NK-92 (cell line): ENCODE results near the gene NCKAP5L.

Experiments used
- DNase-seq: peaks from one replicate; lab custom pipeline; 2025; ENCODE audit not compliant: unreplicated experiment; lab: John Stamatoyannopoulos, UW

The NCKAP5L gene

DNA sequence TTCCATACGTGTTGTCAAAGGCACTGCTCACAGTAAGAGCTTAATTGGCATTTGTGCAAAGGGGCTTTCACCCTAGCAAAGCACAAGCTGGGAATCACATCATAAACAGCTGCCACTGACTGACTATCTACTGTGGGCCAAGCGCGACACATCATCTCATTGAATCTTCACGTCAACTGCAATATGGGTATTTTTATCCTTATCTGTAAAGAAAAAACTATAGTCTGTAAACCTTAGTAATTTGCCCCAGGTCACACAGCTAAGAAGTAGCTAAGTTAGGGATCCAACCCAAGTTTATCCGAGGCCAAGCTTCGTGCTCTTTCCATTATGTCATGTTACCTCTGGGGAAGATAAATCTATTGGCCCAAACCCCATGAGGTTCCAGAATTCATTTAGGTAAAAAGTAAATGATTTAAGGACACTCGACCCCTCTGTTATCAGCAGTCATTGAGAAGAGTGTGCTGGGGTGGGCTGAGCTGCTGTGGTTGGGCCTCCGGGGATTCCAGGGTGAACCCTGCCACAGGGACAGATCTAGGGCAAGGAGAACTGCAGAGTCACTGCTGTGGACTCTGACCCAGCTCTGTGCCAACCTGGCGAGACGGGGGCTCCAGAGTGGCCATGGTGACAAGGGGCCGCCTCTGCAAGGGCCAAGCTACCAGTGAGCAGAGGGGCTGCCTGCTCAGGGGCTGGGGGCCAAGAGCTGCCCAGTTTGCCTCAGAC is 27.6 kb downstream of the NCKAP5L start:
- DNase-seq = no peak

DNA sequence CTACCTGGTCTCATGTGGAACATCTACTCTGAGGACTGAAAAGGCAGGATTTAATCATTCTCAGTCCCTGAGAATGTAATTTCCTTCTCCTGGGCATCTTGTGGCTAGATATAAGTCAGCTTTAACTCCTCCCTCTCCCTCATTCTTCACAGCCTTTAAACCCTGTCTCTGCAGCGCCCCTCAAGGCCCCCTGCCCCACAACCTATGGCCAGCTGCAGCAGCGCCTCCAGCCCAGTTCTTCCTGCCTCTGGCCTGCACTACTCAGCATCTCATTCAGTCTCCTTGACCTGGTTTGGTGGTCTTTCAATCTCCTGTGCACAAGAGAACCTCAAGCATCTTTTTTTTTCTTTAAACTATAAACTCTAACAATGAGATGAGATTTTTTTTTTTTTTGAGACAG is 29.3 kb downstream of the NCKAP5L start:
- DNase-seq = no peak

DNA sequence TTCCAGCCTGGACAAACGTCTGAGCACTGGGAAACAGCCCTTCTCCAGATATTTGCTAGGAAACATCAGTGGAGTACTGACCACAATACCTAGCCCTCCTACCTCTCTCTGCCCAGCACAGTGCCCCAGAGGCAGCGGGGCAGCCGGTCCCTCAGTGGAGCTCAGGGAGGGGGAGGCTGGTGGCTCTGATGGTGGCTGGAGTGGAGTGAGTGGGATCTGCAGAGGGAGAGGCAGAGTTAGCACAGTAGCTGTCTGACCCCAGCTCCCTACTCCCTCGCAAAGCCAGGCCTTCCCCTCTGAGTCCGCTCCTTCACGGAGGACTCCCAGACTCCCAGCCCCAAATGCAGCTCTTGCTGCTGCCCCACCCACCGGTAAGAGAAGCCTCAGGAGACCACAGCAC is 30.0 kb downstream of the NCKAP5L start:
- DNase-seq = no peak

DNA sequence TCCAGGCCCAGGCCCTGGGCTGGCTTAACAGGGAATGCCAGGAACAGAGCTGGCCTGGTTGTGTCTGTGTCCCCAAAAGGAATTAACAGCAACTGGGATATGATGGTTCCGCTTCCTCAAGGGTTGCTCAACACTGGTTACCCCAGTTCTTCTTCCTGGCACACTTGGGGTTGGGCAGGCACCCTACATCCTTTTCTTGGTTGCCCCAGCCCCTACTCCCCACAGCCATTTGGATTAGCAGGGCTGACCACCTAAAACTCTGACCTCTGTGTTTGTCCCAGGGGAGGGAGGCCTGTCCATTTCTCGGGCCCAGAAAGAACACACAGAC is 30.8 kb downstream of the NCKAP5L start:
- no peak for DNase-seq

DNA sequence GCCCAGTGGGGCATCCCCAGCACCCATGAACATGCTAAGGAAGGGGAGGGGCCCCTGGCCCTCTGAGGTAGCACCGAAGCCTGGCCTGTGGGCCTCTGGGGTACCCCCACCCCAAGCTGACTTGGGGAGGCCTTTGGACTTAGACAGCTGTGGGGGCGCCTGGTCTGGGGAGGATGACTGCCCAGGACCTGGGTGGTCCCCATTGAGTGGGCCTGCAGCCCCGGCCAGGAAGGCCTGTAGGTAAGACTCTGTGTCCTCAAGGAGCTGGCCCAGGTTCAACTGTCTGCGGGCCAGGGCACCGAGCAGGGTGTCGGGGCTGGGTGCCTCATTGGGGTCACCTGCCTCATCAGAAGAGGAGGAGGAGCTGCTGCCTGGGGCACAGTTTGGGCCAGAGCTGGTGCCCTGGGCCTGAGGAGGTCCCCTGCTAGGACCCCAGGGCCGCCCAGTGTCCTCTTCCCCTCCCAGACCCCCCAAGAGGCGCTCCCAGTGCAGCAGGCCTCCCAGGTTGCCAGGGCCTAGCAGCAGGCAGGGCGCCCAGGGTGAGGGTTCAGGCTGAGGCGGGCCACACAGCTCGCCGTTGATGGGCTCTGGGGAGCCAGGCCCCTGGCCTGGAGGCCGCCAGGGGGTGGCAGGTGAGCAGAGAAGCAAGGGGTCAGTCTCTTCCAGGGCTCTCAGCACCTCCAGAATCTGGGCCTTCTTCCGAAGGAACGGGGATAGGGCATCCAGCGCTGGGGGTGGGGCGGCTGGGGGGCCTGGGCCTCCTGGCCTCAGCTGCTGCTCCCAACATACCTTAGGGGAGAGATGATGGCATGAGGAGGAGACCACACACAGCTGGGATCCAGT is 31.4 kb downstream of the NCKAP5L start:
- DNase-seq = no peak

DNA sequence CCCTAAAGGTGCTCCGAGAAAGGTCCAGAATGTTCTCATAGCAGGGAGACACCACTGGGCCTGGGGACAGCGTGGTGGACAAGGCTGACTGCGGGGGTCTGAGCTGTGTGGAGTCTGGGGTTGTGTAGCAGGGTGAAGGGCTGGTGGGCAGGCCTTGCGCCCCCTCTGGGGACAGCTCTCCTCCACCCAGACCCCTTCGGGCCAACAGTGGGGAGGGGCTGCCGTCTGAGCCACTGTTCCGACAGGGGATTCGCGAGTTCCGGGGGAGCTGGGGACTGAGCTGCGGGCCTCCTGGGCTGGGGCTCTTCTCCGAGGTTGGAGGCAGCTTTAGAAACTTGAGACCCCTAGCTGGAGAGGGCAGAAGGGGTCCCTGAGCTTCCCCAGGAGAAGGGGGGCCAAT is 32.1 kb downstream of the NCKAP5L start:
- no peak for DNase-seq

DNA sequence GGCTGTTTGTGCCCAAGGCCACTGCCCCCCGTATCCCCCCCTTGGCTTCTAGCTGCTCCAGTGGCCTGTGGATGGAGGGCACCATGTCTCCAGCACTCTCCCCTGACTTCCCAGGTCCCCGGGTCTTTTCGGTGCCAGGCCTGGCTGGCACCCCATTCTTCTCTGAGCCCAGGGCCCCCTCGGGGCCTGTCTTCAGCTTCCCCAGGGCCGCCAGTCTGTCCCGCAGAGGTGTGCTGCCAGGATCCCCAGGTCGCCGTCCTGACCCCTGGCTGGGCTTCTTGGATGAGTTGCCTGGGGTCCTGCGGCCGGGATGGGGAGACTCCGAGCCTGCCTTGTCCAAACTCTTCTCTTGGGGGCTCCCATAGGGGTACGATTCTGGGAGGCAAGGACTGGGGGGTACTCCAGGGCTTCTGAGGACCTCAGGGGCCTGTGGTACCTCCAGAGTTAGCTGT is 32.5 kb downstream of the NCKAP5L start:
- DNase-seq = no peak

DNA sequence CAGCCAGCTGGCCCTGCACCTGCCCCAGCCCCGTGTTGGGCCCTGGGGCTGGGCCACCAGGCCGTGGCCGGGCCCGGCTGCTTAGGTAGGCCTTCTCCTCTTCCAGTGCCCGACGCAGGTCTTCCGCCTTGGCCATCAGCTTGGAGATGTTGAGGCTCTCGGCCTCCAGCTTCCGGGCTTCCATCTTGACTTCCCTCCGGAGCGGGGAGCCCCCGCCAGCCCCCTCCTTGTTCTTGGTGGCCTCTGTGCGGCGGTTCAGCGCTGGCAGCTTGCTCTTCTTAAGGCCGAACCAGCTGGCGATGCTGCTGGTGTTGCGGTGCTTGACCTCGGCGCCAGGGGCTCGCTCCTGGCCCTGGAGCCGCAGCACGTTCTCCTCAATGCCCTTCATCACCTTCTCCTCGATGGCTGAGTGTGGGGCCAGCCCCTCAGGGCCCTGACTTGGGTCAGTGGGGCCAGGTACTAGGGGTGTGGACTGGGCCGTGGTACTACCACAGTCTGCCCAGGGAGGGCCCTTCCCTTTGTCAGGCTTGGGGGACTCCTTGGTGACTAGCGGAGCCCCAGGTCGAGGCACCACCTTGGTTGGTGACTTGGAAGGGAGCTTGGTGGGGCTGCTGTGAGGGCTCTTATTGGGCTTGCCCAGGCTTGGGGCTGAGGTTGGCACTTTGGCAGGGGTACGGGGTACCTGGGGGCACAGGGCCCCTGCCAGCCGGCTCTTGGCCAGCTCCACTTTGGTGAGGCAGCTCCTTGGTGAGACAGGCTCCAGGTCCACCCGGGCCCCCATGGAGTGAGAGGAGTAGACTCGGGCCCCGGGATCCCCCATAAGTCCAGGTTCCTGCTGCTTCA is 33.2 kb downstream of the NCKAP5L start:
- DNase-seq = no peak

DNA sequence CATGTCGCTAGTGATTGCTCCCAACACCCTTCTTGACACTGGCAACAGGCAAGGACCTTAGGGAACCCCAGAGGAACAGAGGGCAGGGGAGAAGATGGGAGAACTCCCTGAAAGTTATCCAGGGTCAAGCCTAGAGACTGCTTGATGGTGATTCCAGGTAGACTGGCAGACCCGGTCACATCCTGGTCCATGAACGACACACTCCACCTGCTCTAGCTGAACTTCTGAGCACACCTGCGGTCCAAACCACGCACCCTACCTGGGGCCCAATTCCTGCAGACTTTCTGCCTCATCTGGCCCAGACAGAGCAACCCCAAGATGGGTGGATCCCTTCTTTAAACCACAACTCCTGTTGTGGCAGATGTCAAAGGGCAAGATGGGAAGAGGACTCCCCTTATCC is 34.2 kb downstream of the NCKAP5L start:
- no peak for DNase-seq

DNA sequence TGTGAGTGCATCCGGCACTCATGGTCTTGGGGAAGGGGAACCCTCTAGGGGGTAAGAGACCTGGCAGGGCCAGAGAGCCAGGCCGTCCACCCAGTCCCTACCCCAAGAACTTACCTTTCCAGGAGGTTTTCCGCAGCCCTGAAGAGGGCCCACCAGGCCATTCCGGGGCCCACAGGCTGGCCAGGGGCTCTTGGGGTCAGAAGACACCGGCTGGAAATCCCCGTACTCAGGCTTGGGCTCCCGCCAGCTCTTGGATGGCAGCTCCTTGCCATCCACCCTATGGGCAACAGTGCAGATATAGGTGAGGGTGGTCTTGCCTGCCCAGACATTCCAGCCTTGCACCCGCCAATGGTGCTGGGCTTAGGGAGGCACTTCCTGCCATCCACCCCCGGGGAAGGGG is 34.6 kb downstream of the NCKAP5L start:
- DNase-seq = no peak

DNA sequence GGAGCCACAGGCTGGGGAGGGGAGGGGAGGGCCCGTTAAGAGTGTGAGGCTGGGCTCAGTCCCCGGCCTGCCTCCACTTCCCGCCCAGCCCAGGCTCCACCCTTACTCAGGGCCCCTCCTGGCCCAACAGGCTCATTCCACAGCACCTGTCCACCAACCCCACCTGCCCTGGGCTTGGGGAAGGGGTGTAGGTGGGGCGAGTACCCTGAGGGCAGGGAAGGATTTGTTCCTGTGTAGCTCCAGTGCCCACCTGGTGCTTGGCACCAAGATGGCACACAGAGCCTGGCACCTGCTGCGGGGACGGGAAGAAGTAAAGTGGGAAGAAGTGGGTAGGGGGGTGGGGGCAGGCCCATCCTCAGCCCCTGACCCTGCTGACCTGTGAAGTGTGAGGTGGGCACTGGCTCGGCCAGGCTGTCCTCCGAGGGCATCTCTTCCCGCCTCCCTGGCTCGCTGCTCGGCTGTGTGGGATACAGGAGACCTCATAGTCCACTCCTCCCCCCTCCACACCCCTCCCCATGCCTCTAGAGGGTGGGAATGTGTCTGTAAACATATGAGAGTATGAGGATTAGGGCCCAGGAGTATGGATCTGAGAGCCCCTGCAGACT is 35.1 kb downstream of the NCKAP5L start:
- DNase-seq = no peak

DNA sequence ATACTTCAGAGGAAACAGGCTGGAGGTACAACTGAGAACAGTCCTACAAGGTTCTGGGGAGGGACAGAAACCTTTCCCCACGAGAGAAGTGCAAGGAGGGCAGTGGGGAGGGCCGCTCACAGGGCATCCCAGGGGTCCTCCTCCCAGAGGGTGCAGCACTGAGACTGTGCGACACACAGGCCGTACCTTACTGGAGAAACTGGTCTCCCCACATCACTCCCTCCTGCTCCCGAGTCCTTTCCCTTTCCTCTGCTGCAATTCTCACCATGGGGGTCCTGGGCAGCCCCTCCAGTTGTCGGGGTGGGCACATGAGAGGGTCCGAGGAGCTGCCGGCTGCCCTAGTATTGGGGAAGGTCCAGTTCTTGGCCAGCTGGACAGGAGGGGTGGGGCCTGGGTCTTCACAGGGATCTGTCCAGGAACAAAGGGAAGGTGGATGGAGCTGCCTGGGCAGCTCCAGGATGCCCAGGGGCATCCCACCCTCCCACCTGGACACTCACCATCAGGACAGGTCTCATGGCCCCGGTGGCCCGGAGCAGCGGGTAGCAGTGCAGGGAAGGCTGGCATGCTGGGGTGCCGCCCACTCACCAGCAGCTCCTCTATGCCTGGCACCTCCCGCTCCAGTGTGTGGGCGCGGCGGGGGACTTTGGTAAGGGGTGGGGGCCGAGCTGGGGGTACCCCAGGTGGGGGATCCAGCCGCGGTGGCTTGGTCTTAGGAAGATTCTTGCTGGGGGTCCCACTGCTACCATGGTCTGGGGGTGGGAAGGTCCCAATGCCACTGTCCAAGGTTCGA is 35.8 kb downstream of the NCKAP5L start:
- no peak for DNase-seq

DNA sequence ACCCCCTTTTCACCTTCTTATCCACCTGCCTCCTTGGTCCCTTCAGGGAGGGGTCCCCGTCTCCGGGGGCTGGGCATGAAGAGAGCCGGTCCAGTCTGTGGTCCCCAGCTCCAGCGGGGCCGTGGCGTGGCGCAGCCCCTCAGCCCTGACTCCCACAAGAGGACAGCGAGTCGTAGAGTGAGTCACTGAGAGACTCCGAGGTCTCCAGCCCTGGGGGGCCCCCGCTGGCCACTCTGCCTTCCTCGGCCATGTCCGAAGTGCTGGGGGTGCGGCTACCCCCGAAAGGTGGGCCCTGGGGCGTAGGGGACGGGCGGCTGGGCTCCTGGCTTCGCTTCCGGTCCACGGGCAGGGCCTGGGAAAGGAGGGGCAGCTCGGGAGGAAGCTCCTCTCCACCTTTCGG is 36.5 kb downstream of the NCKAP5L start:
- no peak for DNase-seq

DNA sequence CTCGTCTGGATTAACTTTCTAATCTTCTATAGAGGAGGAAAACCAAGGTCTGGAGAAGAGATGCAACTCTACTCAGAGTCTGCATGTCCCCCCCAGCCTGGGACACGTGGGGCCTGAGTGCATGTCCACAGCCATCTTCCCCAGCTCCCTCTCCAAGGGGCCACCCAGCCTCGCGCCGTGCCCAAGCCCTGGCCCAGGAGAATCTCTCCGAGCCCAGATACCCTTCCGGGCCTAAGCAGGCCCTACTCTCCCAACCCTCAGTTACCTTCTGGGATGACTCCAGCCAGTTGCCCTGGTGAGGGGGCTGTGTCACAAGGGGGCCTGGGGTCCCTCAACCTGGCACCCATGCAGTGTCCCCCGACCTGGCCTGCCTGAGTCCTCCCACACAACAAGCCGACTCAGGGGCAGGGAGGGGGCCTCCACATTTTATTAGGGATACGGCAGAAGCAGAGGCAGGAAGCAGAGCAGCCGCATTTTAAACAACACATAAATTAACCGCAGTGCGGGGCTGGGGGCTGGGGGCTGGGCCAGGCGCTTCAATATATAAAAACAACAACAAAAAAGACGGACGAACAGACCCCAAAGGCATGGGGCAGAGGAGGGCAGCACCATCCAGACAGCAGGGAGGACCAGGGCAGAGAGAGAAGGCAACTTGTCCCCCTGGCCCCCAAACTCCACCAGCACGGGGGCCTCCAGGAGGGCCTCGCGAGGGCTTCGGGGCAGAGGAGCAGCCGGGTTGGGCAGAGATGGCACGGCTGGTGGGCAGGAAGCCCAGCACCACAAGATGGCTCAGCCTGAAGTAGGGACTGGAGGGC is 37.3 kb downstream of the NCKAP5L start:
- no peak for DNase-seq

DNA sequence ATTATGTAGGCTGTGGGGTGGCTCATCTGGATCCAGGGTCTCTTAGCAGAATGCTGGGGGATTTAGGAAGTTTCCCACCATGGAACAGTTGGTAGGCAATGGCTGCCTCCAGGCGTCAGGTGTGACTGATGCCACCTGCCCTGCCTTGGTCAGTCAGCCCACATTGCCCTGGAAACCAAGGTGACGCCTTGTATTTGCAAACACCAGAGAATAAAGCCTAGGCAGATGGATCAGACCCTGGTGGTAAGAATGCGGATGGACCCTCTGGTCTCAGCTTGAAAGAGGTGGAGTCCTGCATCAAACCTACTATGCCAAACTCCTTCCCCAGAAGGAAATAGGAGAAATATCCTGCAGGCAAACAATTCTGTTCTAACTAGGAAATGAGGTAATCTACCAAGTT is 38.2 kb downstream of the NCKAP5L start:
- DNase-seq = no peak

DNA sequence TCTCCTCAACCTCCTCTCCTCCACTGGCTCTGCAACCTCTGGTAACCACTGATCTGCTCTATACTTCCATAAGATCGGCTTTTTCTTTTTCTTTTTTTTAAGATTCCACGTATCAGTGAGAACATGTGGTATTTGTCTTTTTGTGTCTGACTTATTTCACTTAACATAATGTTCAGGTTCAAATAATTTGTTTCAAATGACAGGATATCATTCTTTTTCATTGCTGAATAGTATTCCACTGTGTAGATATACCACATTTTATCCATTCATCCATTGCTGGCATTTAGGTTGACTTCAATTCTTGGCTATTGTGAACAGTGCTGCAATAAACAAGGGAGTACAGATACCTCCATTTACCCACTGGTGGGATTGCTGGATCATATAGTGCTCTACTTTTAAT is 40.5 kb downstream of the NCKAP5L start:
- DNase-seq = no peak

DNA sequence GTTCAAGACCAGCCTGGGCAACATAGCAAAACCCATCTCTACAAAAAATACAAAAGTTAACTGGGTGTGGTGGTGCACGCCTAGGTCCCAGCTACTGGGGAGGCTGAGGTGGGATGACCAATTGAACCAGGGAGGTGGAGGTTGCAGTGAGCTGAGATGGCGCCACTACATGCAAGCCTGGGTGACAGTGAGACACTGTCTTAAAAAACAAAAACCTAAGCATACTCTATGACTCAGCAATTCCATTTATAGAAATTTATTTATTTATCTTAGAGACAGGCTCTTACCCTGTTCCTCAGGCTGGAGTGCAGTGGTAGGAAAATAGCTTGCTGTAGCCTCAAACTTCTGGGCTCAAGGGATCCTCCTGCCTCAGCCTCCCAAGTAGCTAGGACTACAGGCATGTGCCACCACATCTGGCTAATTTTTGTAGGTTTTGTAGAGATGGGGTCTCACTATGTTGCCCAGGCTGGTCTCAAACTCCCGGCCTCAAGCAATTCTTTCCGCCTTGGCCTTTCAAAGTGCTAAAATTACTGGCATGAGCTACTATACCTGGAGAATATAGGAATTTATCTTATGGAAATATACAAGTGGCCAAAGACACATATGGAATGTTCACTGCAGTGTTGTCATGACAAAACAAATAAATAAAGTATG is 43.3 kb downstream of the NCKAP5L start:
- DNase-seq = no peak

DNA sequence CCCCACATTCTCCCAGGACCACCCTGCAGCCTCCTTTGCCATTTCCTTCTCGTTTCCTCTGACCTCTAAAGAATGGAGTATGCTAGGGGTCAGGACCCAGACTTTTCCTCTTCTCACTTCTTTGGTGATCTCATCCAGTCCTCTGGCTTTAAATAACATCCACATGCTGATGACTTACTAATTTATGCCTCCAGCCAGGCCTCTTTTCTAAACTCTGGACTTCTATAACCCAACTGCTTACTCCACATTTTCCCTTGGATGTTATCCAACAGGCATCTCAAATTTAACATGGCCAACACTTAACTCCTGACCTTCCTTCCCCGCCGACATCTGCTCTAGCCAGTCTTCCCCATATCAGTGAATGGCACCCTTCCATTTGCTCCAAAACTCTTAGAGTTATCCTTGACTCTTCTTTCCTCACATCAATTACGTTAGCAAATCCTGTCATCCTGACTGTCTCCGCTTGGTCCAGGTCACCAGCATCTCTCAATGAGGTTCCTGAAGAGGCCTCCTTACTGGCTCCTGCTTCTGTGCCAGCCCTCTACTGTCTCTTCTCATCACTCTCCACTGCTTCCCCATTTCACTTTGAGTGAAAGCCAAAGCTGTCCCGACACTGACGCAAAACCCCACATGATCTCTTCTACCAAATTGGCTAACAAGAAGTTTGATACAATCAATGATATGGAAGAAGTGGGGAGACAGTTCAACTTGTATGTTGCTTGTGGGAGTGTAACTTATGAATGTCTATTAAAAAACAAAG is 44.1 kb downstream of the NCKAP5L start:
- no peak for DNase-seq
